B cell (primary cell): ENCODE data around the gene PTPRM. TPM values are rescaled to one million over a fixed set of nuclear protein-coding genes. Genes with fewer than 3 reads are reported as not detected.

ENCODE experiments used
- ATAC-seq: fragments of 200-7000 bp; cut with Tn5 transposase; one replicate; pipeline ENCODE4 v1.10.0; 2021; ENCODE audit warnings: low read depth, mild to moderate bottlenecking, moderate number of reproducible peaks, moderate library complexity
- CTCF ChIA-PET: fragments of 350-600 bp; sonication (Branson Sonifier 250); formaldehyde crosslinking; loops from one replicate; lab custom pipeline; 2021; ENCODE audit warnings: antibody characterized with exemption, inconsistent platforms; lab: Charles Lee
- POLR2A ChIA-PET: fragments of 350-600 bp; sonication (Branson Sonifier 250); formaldehyde crosslinking; loops from one replicate; lab custom pipeline; 2021; ENCODE audit warnings: antibody characterized with exemption; lab: Charles Lee
- DNase-seq: peaks from one replicate; pipeline ENCODE4 v3.0.0; 2013
- H2AFZ ChIP-seq: 2 replicates; pipeline ENCODE4 v1.6.1; 2012; ENCODE audit warnings: mild to moderate bottlenecking, low read depth, low read length; ENCODE audit not compliant: insufficient read depth, poor library complexity, severe bottlenecking
- H3K27ac ChIP-seq, 2 donors: 1 replicate in 1 of 2; 2 replicates in 1 of 2; pipeline ENCODE4 v1.5.1; 2012 to 2013; ENCODE audit warnings: low read length in 2 of 2, mild to moderate bottlenecking in 2 of 2, moderate library complexity in 1 of 2
- H3K27me3 ChIP-seq, 4 experiments: fragments of 200-600 bp in 1 of 4; sonication (generic) in 1 of 4; replicated peaks in 1 of 4; 1 replicate in 2 of 4; 2 replicates in 2 of 4; pipeline versions ENCODE4 v1.6.1 to v1.7.0; 2013 to 2016; ENCODE audit warnings: low read length in 3 of 4, mild to moderate bottlenecking in 2 of 4, mixed read lengths in 1 of 4, moderate library complexity in 1 of 4; ENCODE audit not compliant: insufficient read depth in 4 of 4, control insufficient read depth in 3 of 4; ENCODE audit errors: control extremely low read depth in 1 of 4
- H3K36me3 ChIP-seq, 2 experiments: replicated peaks in 1 of 2; 1 replicate in 1 of 2; 2 replicates in 1 of 2; pipeline versions ENCODE4 v1.6.1 to v1.7.1; 2013; ENCODE audit warnings: low read length in 1 of 2; ENCODE audit not compliant: insufficient read depth in 2 of 2, control insufficient read depth in 1 of 2; ENCODE audit errors: control extremely low read depth in 1 of 2, extremely low read depth in 1 of 2
- H3K4me1 ChIP-seq, 2 donors: fragments of 200-600 bp in 1 of 2; sonication (generic) in 1 of 2; 1 replicate in 1 of 2; 2 replicates in 1 of 2; pipeline versions ENCODE4 v1.5.1 to v1.6.1; 2013 to 2017; ENCODE audit warnings: low read length in 2 of 2; ENCODE audit not compliant: control insufficient read depth in 2 of 2, insufficient read depth in 2 of 2
- H3K4me2 ChIP-seq: replicated peaks from 2 replicates; pipeline ENCODE3; 2012; ENCODE audit warnings: mild to moderate bottlenecking, low read depth, low read length; ENCODE audit not compliant: poor library complexity, severe bottlenecking
- H3K4me3 ChIP-seq, 5 experiments: fragments of 200-600 bp in 1 of 5; sonication (generic) in 1 of 5; 1 replicate in 3 of 5; 2 replicates in 2 of 5; pipeline versions ENCODE4 v1.5.1 to v1.7.0; 2011 to 2016; ENCODE audit warnings: low read length in 4 of 5, mild to moderate bottlenecking in 4 of 5, low read depth in 2 of 5, control low read depth in 1 of 5, moderate library complexity in 1 of 5; ENCODE audit not compliant: insufficient read depth in 1 of 5; ENCODE audit errors: control extremely low read depth in 1 of 5, extremely low read depth in 1 of 5
- H3K79me2 ChIP-seq: fragments of 200-600 bp; sonication (generic); one replicate; pipeline ENCODE4 v1.6.0; 2016; ENCODE audit warnings: low read length; ENCODE audit not compliant: control insufficient read depth, insufficient read depth
- H3K9ac ChIP-seq: fragments of 200-600 bp; sonication (generic); 2 replicates; pipeline ENCODE4 v1.6.1; 2017; ENCODE audit warnings: mild to moderate bottlenecking, low read length, moderate library complexity
- H3K9me3 ChIP-seq, 3 donors: one replicate each; pipeline versions ENCODE4 v1.6.1 to v1.7.1; 2013; ENCODE audit warnings: low read length in 2 of 3; ENCODE audit not compliant: control insufficient read depth in 2 of 3, insufficient read depth in 1 of 3; ENCODE audit errors: control extremely low read depth in 1 of 3
- H4K20me1 ChIP-seq: 2 replicates; pipeline ENCODE4 v1.6.0; 2012; ENCODE audit warnings: mild to moderate bottlenecking, low read length; ENCODE audit not compliant: insufficient read depth, control insufficient read depth, poor library complexity, severe bottlenecking
- H3K27ac Mint-ChIP-seq: one replicate; pipeline ENCODE4 v1.8.0; 2021; ENCODE audit warnings: mixed read lengths
- H3K27me3 Mint-ChIP-seq: one replicate; pipeline ENCODE4 v1.8.0; 2021; ENCODE audit warnings: mixed read lengths
- H3K4me1 Mint-ChIP-seq: one replicate; pipeline ENCODE4 v1.8.0; 2021; ENCODE audit warnings: mixed read lengths
- H3K4me3 Mint-ChIP-seq: one replicate; pipeline ENCODE4 v1.8.0; 2021; ENCODE audit warnings: mixed read lengths
- H3K9me3 Mint-ChIP-seq: one replicate; pipeline ENCODE4 v1.8.0; 2022; ENCODE audit warnings: mixed read lengths; ENCODE audit not compliant: insufficient read depth
- CTCF ChIP-seq: fragments of 200-600 bp; IDR thresholded peaks from one replicate; pipeline ENCODE4 v1.8.0; 2022; ENCODE audit warnings: antibody characterized with exemption, mild to moderate bottlenecking
- EZH2 ChIP-seq: IDR thresholded peaks from 2 replicates; pipeline ENCODE4 v1.6.1; 2012; ENCODE audit warnings: borderline replicate concordance, low read depth, mild to moderate bottlenecking, moderate library complexity, low read length; ENCODE audit not compliant: insufficient read depth, poor library complexity, severe bottlenecking
- WGBS: methylation state at CpG from one replicate; pipeline ENCODE4 v1.1.5; 2013; ENCODE audit warnings: missing lambda C conversion rate; ENCODE audit not compliant: insufficient coverage; 5-methylcytosine and 5-hydroxymethylcytosine counted together
- intact Hi-C: fragments of 100-400 bp; cut with micrococcal nuclease; formaldehyde crosslinking; loops from one replicate; pipeline ENCODE4 v1.10.0; 2022
- polyA plus RNA-seq: library from polyadenylated mRNA; depleted of rRNA; stranded (reverse); fragments of >200 nt; gene quantifications from 2 replicates; pipeline ENCODE4 v1.2.3, GENCODE V29; 2012
- total RNA-seq, 2 donors: library from RNA; stranded (reverse); fragments of 120-200 nt in 1 of 2; gene quantifications; 1 replicate in 1 of 2; 2 replicates in 1 of 2; pipeline versions ENCODE4 v1.2.3 to v1.2.4, GENCODE V29; 2013 to 2022

The PTPRM gene
- total and polyA plus RNA-seq, 2 donors (not counting 1 experiment from before 2014, with no cell fraction given) = 0.20 to 0.89 TPM

- Histone ChIP-seq H3K36me3 (no peaks in the 10 kb centered on the region), H4K20me1 (no peaks in the 10 kb centered on the region), H3K79me2 (no peaks in the 10 kb centered on the region), H3K9me3 (no peaks in the 10 kb centered on the region), H2AFZ (no peak overlapping the region), H3K27ac (no peak overlapping the region), H3K27me3 (peaks cover 0 to 2% (median 0%) of the 10 kb centered on the region in 4 experiments), H3K4me2 (no peak overlapping the region), H3K4me3 (no peak overlapping the region), H3K4me1 (no peaks in the 10 kb centered on the region), H3K9ac (no peak overlapping the region)
- Mint-ChIP-seq H3K4me1 (no peaks in the 10 kb centered on the region), H3K27me3 (no peaks in the 10 kb centered on the region), H3K4me3 (no peak overlapping the region), H3K27ac (no peak overlapping the region), H3K9me3 (no peaks in the 10 kb centered on the region)
- TF ChIP-seq EZH2 (no peak), CTCF (no peak)
- intact Hi-C loops = no loop called here
- POLR2A ChIA-PET = no interaction called here
- no peak for DNase-seq
- CTCF ChIA-PET = no interaction called here
- ATAC-seq = no peak
These were observed 496.6 kb downstream of the PTPRM start for GRCh38 chr18:8063733-8064132.

GRCh38 chr18:8065284-8065683 is 498.2 kb downstream of the PTPRM start:
- Histone ChIP-seq H3K9ac (no peak overlapping the region), H3K27ac (no peak overlapping the region), H3K27me3 (peaks cover 0 to 2% (median 0%) of the 10 kb centered on the region in 4 experiments), H3K4me1 (no peaks in the 10 kb centered on the region), H3K9me3 (no peaks in the 10 kb centered on the region), H2AFZ (no peak overlapping the region), H3K4me3 (no peak overlapping the region), H4K20me1 (no peaks in the 10 kb centered on the region), H3K4me2 (no peak overlapping the region), H3K79me2 (no peaks in the 10 kb centered on the region), H3K36me3 (no peaks in the 10 kb centered on the region)
- Mint-ChIP-seq H3K9me3 (no peaks in the 10 kb centered on the region), H3K27ac (no peak overlapping the region), H3K4me1 (no peaks in the 10 kb centered on the region), H3K27me3 (no peaks in the 10 kb centered on the region), H3K4me3 (no peak overlapping the region)
- intact Hi-C loops = no loop called here
- DNase-seq (no peak), ATAC-seq (no peak)
- POLR2A ChIA-PET = no interaction called here
- no peak for TF ChIP-seq CTCF
- no peak for TF ChIP-seq EZH2
- 81% methylated on average over 3 of the region's 4 CpGs for WGBS
- CTCF ChIA-PET = no interaction called here
